HG03135 (cell line): ENCODE measurements around the gene UNCX.

Experiments used
- ATAC-seq: cut with Tn5 transposase; IDR thresholded peaks from one replicate; pipeline ENCODE4 v1.9.1; 2021; ENCODE audit warnings: mild to moderate bottlenecking, moderate library complexity; ENCODE audit not compliant: unreplicated experiment

The UNCX gene

DNA sequence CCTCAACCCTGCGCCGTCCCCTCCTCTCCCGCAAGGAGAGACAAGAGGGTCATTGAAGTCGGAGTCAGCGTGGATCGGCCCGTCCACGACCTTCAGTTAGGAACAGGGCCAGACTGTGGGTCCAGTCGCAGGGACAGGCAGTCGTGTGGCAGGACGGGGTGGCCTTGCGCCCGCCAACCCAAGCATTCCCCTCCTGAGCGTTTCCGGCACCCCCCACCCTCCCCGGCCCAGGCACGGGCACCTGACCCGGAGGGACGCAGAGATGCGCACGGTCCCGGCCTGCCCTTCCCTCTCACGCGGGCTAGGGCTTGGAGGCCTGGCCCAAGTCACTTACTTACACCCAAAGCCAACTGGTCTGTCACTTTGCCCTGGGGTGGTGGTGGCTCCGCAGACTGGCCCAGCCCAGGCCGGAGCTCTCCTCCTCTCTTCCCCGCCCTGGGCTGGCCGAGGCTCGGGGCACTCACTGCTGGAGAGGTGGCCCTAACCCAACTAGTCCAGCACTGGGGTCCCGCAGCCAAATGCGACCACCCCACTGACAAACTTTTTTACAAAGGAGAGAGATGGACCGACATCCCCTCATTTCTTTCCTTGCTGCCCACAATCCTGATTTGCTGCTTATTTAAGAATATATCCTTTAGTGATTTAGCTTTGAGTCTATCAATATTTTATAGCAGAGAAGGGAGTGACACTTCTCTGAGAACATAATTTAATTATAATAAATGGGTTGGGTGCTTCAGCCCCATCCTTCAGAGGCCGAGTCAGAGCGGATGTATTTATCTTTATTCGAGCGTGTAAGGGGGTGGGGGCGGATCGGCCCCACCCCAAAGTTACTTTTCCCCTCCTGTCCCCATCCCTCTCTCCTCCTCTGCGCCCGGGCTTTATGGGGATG lies 1.2 kb upstream of the UNCX start:
- no peak for ATAC-seq

DNA sequence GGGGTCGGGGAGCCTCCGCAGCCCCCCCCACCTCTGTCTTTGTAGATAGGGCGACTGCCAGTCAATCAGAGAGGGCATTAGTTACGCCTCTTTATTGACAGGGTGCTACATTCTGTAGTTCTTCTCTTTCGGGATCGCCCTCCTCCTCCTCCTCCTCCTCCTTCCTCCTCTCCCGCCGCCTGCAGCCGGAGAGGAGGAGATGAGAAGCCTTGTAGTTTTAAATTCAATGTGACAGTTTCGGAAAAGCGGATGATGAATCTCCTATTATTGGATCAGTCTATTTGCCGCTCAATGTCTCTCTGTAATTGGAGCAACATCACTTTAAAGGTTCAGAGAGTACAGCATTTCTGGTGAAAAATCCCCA lies 587 bp upstream of the UNCX start:
- ATAC-seq, result no peak

DNA sequence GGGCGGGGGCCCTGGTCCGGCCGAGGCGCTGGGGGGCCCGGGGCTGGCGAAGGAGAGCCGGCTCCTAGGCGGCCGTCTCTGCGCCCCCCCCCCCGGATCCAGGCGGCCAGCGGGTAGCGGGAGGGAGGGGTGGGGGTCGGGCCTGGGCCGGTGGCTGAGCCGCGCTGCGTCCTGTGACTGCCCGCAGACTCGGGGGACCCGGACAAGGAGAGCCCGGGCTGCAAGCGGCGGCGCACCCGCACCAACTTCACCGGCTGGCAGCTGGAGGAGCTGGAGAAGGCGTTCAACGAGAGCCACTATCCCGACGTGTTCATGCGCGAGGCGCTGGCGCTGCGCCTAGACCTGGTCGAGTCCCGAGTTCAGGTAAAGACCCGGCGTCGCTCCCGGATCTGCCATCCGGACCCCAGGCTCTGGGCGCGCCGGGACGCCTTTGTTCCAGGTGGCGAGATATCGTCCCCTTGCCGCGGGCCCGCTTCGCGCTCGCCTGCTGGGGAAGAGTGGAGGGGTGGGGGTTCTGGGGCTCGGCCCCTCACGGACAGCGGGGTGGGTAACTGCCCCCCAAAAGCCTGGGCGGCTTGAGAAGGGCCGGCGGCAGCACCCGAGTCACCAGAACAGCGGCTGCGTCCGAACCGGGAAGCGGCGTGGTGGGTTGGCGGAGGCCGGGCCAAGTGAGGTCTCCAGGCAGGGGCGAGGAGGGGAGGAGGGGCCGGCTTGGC lies 819 bp downstream of the UNCX start:
- no peak for ATAC-seq

DNA sequence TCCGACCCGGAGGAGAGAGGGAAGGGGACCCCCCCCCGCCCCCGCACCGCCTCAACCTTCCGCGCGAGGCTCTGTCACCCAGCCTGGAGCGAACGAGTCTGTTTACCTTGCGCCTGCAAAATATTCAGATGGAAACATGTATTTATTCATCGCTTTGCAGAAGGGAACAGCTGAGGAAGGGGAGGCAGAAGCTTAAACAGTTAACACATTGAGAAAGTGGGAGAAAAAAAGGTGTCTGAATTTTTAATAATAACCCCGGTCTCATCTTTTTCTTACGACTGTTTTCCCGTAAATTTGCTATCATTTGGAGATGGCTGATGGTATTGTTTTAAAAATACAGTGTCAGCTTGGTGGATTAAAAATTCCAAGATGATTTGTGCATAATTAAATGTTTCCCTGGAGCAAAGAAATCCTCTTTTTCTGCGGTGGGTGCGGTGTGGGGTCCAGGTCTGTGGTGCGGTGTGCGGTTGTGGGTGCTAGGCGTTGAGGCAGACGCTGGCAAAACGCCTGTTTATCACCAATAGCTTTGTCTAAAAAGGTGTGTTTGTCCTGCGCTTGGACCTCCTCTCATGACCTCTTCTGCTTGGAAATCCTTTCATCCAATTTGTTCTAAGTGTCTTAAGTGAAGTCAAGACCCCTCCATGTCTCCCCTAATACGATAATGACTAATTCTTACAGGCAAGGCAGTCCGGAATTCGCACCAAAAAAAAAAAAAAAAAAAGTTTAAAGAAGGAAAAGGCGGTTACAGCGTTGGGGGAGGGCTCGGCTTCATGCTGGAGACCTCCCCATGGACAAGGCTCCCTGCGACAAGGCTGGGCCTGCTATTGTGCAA lies 1.6 kb downstream of the UNCX start:
- ATAC-seq, result no peak

DNA sequence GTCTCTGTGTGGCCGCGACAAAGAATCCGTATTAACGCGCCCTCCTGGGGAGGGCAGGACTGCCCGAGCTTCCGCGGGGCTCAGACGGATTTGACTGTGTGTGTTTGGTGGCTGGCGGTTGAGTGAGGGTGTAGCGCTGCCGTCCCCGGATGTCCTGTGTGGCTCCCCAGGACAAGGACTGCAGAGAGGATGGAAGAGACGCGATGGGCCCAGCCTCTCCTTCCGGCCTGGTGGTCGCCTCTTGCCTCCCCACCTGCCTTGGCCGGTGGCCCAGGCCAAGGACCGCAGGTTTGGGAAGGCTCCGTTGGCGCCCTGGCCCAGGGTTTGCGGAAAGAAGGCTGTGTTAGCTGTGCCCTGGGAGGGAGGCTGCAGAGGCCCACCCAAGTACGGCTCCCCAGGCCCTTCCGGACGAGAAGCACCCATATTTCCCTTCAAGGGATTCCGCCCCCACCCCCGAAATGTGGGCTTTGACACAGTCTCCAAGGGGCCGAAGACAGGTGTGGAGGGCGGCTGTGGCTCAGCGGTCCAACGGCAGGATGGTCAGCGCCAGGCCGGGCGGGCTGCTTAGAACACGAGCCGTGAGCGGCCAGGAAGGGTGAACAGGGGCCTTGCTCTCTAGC lies 2.3 kb downstream of the UNCX start:
- no peak for ATAC-seq

DNA sequence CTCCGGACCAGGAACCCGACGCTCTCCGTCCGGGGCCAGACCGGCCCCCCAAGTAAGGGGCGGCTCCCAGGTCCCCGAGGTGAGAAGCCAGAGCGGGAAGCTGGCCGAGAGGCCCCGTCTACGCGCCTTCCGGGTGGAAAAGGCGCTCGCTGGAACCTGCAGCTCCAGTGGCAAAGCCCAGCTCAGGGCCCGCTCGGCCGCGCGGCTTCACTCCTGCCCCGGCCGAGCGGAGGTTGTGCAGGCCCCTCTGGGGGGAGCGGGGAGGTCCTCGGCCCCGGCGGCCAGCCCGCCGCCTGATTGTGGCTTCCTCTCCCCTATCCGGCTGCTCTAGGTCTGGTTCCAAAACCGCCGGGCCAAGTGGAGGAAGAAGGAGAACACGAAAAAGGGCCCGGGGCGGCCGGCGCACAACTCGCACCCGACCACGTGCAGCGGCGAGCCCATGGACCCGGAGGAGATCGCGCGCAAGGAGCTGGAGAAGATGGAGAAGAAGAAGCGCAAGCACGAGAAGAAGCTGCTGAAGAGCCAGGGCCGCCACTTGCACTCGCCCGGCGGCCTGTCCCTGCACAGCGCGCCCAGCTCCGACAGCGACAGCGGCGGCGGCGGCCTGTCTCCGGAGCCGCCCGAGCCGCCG lies 2.9 kb downstream of the UNCX start:
- no peak for ATAC-seq

DNA sequence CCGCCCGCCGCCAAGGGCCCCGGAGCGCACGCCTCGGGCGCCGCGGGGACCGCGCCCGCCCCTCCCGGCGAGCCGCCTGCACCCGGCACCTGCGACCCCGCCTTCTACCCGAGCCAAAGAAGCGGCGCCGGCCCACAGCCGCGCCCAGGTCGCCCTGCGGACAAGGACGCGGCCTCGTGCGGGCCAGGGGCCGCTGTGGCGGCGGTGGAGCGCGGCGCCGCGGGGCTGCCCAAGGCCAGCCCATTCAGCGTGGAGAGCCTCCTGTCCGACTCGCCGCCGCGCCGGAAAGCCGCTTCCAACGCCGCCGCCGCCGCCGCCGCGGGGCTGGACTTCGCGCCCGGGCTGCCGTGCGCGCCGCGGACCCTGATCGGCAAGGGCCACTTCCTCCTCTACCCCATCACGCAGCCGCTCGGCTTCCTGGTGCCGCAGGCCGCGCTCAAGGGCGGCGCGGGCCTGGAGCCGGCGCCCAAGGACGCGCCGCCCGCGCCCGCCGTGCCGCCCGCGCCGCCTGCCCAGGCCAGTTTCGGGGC lies 3.5 kb downstream of the UNCX start:
- no peak for ATAC-seq

DNA sequence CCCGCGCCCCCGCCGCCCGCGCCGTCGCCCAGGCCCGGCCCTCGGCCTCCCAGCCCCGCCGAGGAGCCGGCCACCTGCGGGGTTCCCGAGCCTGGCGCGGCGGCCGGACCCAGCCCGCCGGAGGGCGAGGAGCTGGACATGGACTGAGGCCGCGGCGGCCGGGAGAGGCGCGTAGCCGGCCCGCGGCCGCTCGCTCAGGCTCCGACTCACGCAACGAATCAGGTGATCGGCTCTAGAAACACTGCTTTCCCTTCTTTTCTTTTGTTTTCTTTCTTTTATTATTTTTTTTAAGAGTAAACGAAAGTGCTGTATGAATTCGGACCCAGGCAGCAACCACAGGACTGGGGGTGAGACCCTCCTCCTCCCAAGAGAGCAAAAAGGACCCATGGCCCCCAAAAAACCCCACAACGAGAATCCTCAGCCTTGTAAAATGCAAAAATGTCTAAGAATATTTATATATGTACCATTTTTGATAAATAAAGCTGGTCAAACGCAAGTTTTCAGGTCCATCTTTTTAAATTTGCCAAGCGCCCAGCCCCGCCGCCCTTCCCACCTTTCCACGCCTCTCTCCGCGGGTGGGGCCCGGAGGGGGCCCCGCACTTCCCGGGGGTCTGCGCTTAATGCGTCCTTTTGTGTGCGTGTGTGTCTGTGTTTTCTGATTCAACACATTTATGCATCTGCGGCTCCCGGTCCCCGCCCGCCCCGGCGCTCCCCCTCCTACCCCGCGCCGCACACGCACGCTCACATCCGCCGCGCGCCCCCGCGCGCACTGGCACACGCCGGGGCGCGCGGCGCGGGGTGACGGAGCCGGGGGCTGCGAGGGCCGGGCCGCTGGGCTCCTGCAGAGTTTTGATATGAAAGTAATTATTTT lies 4.4 kb downstream of the UNCX start:
- ATAC-seq, result no peak

DNA sequence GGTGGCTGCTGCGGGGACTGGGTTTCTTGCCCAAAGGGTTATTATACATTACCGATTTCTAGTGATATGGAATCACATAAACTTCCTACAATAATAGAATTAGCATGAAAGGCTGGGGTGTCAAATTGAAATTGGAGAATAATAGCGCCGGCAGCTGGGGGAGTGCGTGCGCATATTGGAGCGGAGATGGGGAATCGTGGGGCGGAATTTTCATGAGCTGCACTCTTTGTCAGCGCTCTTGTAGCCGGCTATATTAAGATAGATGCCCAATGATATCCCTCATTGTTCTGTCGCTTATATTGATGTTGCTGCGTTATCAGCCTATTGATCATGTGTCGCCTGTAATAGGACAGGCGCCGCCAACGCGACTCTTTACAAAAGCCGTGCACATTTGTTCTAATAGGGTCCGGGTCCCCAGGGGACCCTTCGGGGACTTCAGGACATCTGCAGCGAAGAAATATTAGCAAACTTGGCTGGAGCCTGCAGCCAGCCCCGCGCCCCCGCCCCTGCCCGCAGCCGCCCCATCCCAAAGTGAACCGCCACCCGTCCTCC lies 5.1 kb downstream of the UNCX start:
- ATAC-seq, result no peak

DNA sequence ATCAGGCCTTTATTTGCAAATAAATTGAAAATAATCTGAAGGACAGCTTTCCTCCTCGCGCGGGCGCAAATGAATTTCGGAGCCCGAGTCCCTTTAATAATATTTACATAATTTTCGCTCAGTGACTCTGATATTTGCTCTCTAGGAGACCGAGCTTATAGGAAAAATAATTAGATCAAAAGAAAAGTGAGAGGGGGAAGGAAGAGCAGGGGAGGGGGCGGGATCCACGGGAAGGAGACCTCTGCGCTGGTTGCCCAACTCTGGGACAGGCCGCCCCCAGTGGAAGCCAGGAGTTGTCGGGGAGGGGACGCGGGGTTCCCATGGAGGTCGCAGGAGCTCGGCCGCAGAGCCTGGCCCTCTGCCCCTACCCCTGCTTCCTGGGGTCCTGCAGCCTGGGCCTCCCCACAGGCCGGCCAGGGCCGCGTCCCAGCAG lies 5.8 kb downstream of the UNCX start:
- no peak for ATAC-seq

DNA sequence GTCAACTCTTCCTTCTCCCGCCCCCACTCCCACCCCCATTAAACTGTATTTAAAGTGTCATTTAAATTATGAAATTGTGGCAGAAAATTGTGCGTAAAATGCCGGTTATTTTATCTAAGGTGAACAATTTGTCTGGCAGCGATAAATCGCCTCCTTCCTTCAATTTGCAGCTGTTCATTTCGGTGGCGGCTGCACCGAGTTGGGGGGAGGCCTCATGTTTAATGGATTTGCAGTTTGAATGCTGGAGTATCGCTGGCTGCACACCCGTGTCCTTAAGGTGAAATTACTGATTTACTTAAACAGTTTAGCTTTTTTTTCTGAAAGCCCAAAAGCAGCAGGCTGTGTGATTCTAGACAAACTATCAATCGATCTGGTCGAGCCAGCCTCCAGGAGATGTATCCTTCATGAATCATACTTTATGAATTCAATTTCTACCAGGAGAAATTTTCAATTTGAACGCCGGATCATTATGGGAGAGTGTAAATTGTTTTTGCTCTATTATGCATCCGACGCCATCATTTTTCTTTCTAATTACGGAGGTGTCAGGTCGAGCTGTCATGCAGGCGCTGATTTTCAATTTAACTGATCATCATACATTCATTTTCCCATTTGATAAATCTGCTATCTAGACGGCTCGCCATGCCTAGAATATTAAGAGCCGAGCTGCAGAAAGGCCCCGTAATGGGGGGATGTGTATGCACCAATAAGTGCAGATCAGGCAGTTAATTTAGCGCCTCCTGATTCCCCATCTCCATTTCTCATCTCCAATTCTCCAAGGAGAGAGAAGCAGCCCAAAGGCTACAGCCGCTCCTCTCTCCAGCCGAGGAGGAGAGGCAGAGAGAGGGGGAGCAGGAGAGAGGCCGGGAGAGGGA lies 6.5 kb downstream of the UNCX start:
- no peak for ATAC-seq

DNA sequence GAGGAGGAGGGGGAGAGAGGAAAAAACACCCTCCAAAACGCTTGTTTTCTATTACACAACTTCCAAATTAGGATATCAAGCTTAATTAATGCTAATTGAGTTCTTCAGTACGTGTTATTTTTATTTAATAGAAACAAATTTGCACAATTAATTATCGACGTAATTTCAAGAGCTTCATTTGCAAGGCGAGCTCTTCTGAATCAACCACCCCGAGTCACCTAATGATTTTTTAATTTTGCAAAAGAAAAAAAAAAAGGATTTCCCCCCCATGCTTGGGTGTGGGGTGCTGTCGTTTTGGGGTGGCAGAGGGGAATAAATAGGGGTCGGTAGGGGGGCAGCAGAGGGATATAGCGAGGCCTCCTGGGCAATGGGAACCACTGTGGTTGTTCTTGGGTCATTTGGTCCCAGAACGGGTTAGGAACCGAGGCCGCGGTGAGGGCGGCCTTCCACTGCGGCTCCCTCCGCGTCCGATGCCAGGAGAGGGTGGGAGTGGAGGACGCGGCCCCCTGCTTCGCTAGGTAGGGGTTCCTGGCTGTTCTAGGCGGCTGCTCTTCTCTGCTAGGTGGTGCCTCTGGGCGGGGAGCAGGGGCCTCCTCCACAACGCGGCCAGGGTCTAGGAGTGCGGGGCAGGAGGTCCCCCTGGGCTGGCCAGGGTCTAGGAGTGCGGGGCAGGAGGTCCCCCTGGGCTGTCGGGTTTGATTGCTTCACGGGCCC lies 7.3 kb downstream of the UNCX start:
- no peak for ATAC-seq

DNA sequence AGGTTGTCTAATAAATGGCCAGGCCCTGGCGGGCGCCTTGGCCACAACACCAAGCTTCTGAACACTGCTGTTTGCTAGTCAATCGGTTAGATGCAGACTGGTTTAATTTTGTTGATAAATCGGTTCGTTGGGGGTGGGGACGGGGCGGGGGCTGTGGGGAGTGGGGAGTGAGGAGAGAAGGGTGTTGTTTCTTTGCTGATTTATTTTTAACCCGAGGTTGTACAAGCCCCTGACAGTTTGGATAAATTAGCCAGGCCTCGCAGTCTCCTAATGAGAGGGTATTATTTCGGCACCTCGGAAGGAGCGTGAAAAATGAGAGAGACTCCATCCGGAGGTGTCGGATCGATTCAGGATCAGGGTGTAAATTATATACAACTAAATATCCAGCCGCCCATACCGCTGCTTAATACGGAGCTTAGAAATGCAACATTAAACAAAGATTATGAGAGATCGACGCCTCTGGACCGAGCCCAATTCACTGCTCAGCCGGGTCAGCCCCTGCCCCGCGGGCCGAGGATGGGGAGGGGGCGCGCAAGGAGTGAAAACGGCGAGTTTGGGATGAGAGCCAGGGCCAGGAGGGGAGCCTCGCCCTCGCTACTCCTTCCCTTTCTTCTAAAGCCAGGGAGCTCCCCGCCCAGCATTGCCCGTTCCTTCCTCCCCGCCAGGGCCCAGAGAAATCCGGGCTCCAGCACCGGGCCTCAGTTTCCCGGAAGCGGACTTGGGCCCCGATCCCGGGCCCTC lies 8.0 kb downstream of the UNCX start:
- ATAC-seq, result no peak

DNA sequence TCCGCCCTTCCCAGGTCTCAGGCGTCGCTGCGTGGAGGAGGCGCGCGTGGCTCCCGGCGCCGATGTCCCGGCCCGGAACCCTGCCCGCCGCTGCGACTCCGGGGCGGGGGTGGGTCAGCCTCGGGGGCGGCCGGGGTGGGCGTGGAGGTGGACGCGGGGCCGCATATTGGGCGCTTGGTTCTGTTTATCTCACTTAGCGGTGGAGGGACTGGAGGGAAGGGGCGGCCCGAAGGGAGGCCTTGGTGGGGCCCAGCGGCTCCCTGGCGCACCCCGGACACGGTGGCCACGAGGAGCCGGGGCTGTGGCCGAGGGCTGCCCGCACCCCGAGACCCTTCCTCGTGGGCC lies 8.6 kb downstream of the UNCX start:
- ATAC-seq, result no peak

DNA sequence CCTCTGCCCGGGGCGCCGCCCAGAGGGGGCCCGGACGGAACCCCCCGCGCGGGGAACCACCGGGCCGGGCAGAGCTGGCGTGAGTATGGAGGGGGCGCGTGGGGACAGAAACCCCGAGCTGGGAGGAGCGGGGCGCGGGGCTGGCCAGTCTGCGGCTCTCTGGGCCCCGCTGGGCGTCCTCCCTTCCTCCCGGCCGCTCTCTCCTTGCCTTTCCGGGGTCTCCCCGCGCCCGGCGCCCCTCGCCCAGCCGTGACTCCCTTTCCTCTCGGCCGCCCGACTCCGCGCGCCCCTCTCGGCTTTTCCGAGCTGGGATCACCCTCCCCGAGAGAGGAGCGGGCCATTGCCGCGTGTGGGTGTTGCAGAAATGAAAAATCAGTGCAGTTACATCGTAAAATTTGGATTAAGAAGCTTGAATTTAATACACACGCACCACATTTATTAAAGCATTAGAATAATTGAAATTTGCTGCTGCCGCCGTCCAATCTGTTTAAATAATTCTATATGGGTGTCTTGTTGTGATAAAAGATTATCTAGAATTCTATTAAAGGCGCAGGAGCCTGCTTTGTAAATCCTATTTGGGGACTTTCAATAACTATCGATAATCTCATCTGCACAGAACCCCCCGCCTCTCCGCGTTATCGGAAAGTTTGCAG lies 9.1 kb downstream of the UNCX start:
- ATAC-seq, result no peak

DNA sequence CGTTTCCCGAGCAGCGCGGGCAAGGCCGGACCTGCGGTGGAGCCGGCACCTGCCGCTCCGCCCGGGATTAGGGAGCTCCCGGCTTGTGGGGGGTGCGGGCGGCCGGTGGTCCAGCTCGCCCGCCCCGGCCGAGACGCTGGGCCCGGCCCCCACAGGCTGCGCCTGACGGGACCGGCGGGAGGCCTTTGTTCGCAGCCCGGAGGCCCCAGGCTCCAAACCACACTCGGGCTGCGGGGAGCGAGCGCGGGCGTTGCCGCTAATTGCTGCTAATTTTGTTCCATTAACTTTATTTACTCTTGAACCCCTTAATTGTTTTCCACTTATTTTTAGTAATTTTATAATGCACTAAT lies 9.6 kb downstream of the UNCX start:
- no peak for ATAC-seq
